ENCODE data around the gene SYMPK. TPM values are rescaled to one million over a fixed set of nuclear protein-coding genes. Genes with fewer than 3 reads are reported as not detected.

The SYMPK gene
- total RNA-seq, 1 donor from 2014 or later: 70.0 TPM

DNA sequence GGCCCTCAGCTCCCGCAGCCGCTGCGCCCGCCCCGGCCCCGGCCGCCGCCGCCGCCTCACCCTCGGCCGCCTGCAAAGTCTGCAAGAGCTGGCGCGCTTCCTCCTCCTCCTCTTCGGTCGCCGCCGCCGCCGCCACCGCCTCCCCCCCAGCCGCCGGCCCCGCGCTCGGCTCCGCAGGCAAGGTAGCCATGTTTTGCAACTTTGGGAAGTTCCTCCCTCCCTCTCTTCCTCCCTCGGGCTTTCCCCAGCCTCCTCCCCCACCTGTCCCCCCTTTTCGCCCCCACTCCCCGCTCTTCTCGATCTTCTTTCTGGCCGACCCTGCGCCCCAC, 94.3 kb downstream of the SYMPK start:
- Mint-ChIP-seq H3K4me1 (ENCODE audit: low read depth, unreplicated experiment) (peaks cover 17% of the 10 kb centered on the region), H3K27ac (ENCODE audit: unreplicated experiment) (peak overlapping the region; percentile 93), H3K4me3 (ENCODE audit: unreplicated experiment) (peak overlapping the region; percentile 88), H3K36me3 (ENCODE audit: low read depth, unreplicated experiment) (peaks cover 3% of the 10 kb centered on the region), H3K9me3 (ENCODE audit: unreplicated experiment) (no peaks in the 10 kb centered on the region), H3K27me3 (ENCODE audit: low read depth, unreplicated experiment) (no peaks in the 10 kb centered on the region)
- Histone ChIP-seq H3K36me3 (ENCODE audit: insufficient read depth, low read length) (peaks cover 6% of the 10 kb centered on the region), H3K9me3 (ENCODE audit: insufficient read depth, low read depth, low read length) (no peaks in the 10 kb centered on the region), H3K27me3 (ENCODE audit: insufficient read depth, low read length) (no peaks in the 10 kb centered on the region), H3K27ac (ENCODE audit: low read depth, low read length) (peak overlapping the region; percentile 95), H3K9ac (ENCODE audit: low read length) (peak overlapping the region; percentile 96), H4K20me1 (ENCODE audit: insufficient read depth, low read length) (peaks cover 28% of the 10 kb centered on the region), H3K4me1 (ENCODE audit: insufficient read depth, low read length) (peaks cover 37% of the 10 kb centered on the region), H3K79me2 (ENCODE audit: insufficient read depth, low read length) (peaks cover 12% of the 10 kb centered on the region), H3K4me2 (ENCODE audit: low read length) (peak overlapping the region; percentile 100), H3K4me3 (ENCODE audit: insufficient read depth, low read depth, low read length) (peak overlapping the region; percentile 85), H2AFZ (ENCODE audit: low read depth, low read length) (peak overlapping the region; percentile 76)
- TF ChIP-seq, protein P1, sequence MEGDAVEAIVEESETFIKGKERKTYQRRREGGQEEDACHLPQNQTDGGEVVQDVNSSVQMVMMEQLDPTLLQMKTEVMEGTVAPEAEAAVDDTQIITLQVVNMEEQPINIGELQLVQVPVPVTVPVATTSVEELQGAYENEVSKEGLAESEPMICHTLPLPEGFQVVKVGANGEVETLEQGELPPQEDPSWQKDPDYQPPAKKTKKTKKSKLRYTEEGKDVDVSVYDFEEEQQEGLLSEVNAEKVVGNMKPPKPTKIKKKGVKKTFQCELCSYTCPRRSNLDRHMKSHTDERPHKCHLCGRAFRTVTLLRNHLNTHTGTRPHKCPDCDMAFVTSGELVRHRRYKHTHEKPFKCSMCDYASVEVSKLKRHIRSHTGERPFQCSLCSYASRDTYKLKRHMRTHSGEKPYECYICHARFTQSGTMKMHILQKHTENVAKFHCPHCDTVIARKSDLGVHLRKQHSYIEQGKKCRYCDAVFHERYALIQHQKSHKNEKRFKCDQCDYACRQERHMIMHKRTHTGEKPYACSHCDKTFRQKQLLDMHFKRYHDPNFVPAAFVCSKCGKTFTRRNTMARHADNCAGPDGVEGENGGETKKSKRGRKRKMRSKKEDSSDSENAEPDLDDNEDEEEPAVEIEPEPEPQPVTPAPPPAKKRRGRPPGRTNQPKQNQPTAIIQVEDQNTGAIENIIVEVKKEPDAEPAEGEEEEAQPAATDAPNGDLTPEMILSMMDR (IDR thresholded peaks at IDR 0.05; ENCODE audit: insufficient read depth, low read depth, low read length): no peak
- TF ChIP-seq EZH2 (IDR thresholded peaks at IDR 0.05; ENCODE audit: insufficient read depth, low read length): no peak
- DNase-seq (ENCODE audit: low read depth): no peak
- no peak for FAIRE-seq

DNA sequence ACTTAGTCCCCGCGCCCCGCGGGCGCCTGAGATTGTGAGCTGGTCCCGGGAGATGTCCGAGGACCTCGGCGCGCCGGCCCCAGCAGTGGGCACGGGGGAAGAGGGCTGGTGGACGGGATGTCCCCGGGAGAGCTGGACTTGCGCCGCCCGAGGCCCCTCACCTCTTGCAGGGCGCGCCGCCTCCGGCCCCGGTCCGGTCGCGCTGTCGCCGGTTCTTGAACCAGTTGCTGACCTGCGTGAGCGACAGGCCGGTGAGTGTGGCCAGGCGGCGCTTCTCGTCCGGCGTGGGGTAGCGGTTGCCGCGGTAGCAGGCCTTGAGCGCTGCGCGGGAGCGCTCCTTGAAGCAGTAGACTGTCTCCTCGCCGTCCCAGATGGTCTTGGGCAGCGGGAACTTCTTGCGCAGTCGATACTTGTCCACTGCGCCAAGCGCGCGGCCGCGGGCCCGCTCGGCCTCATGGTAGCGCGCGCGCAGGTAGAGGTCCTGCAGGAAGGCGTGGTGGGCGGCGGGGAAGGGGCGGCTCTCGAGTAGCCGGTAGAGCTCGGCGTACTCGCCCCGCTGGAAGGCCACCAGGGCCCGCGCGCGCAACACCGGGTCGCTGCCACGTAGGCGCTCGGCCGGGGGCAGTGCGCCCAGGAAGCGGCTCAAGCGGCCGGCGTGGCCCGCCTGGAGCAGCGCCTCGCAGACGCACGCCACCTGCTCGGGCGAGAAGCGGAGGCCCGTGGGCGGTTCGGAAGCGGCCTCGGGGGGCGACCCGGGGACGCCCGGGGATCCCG, 94.9 kb downstream of the SYMPK start:
- H3K27me3 Mint-ChIP-seq (ENCODE audit: low read depth, unreplicated experiment): no peaks in the 10 kb centered on the region
- H2AFZ ChIP-seq (ENCODE audit: low read depth, low read length): peak overlapping the region; percentile 53
- peak overlapping the region; percentile 66 for H3K27ac Mint-ChIP-seq (ENCODE audit: unreplicated experiment)

More for the DNA sequence above, 94.9 kb downstream of the SYMPK start:
- Histone ChIP-seq H3K27ac (ENCODE audit: low read depth, low read length) (peak overlapping the region; percentile 95), H4K20me1 (ENCODE audit: insufficient read depth, low read length) (peaks cover 24% of the 10 kb centered on the region), H3K9ac (ENCODE audit: low read length) (peak overlapping the region; percentile 96), H3K79me2 (ENCODE audit: insufficient read depth, low read length) (peaks cover 12% of the 10 kb centered on the region), H3K4me1 (ENCODE audit: insufficient read depth, low read length) (peaks cover 37% of the 10 kb centered on the region), H3K4me2 (ENCODE audit: low read length) (peak overlapping the region; percentile 100), H3K27me3 (ENCODE audit: insufficient read depth, low read length) (no peaks in the 10 kb centered on the region), H3K4me3 (ENCODE audit: insufficient read depth, low read depth, low read length) (peak overlapping the region; percentile 85), H3K9me3 (ENCODE audit: insufficient read depth, low read depth, low read length) (no peaks in the 10 kb centered on the region), H3K36me3 (ENCODE audit: insufficient read depth, low read length) (peaks cover 2% of the 10 kb centered on the region)
- H3K36me3 Mint-ChIP-seq (ENCODE audit: low read depth, unreplicated experiment): peaks cover 3% of the 10 kb centered on the region
- TF ChIP-seq, protein P1 (IDR thresholded peaks at IDR 0.05; ENCODE audit: insufficient read depth, low read depth, low read length): no peak
- no peak for TF ChIP-seq EZH2 (IDR thresholded peaks at IDR 0.05; ENCODE audit: insufficient read depth, low read length)
- H3K4me3 Mint-ChIP-seq (ENCODE audit: unreplicated experiment): peak overlapping the region; percentile 87
- H3K4me1 Mint-ChIP-seq (ENCODE audit: low read depth, unreplicated experiment): peaks cover 17% of the 10 kb centered on the region
- H3K9me3 Mint-ChIP-seq (ENCODE audit: unreplicated experiment): no peaks in the 10 kb centered on the region
- FAIRE-seq (no peak), DNase-seq (ENCODE audit: low read depth) (peak; percentile 65)
